ENCODE measurements around the gene SEC11C. TPM values are rescaled to one million over a fixed set of nuclear protein-coding genes. Genes with fewer than 3 reads are reported as not detected.

Gene SEC11C
- total RNA-seq, 1 experiment from 2014 or later: 50.6 TPM

- ATAC-seq: no peak
- POLR2A ChIA-PET (ENCODE audit: unreplicated experiment): no interaction called here
- BruUV-seq (replicated peaks): no TSS peak
These were observed 58.0 kb downstream of the SEC11C start for GRCh38 chr18:59197636-59198035.

DNA sequence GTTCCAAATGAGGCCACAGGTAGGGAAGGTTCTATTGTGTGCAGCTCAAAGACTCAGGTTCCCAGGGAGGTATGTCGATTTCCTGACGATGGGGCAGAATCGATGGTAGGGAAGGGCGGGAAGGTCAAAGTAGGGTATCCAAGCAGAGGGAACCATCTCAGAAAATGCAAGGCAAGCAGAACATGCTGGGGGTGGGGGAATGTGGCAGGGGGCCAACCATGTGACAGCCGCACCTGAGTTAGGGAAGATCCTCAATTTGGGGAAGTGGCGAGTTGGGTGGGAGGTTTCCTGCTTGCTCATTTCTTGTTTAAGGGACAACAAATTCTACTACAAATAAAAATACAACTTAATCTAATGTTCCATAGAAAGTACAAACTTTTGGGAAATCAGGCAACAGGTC is 58.5 kb downstream of the SEC11C start:
- Histone ChIP-seq H3K27ac (ENCODE audit: low read length) (no peak overlapping the region), H3K4me3 (ENCODE audit: low read length) (no peak overlapping the region), H4K20me1 (ENCODE audit: low read length) (no peaks in the 10 kb centered on the region), H3K27me3 (ENCODE audit: low read length) (peaks cover 36% of the 10 kb centered on the region), H3K79me2 (ENCODE audit: low read length) (no peaks in the 10 kb centered on the region), H3K4me1 (ENCODE audit: insufficient read depth, low read length) (no peaks in the 10 kb centered on the region), H3K9me3 (ENCODE audit: low read length) (no peaks in the 10 kb centered on the region), H3K9ac (ENCODE audit: low read length) (no peak overlapping the region), H3K36me3 (ENCODE audit: low read depth, low read length) (no peaks in the 10 kb centered on the region), H2AFZ (ENCODE audit: low read length) (no peak overlapping the region), H3K4me2 (ENCODE audit: low read length) (no peak overlapping the region), H3K9me2 (replicated peaks; ENCODE audit: low read length) (no peaks in the 10 kb centered on the region), H3F3A (ENCODE audit: low read length, unreplicated experiment) (no peaks in the 10 kb centered on the region)
- DNase-seq: no peak
- ATAC-seq: no peak
- ChIA-PET CTCF (no interaction called here), POLR2A (ENCODE audit: unreplicated experiment) (no interaction called here)
- TF ChIP-seq EZH2 (IDR thresholded peaks at IDR 0.05; ENCODE audit: low read length, unreplicated experiment): no peak
- TF ChIP-seq EZH2phosphoT487 (IDR thresholded peaks at IDR 0.05; ENCODE audit: borderline replicate concordance, low read length): no peak
- TF ChIP-seq, protein P1, sequence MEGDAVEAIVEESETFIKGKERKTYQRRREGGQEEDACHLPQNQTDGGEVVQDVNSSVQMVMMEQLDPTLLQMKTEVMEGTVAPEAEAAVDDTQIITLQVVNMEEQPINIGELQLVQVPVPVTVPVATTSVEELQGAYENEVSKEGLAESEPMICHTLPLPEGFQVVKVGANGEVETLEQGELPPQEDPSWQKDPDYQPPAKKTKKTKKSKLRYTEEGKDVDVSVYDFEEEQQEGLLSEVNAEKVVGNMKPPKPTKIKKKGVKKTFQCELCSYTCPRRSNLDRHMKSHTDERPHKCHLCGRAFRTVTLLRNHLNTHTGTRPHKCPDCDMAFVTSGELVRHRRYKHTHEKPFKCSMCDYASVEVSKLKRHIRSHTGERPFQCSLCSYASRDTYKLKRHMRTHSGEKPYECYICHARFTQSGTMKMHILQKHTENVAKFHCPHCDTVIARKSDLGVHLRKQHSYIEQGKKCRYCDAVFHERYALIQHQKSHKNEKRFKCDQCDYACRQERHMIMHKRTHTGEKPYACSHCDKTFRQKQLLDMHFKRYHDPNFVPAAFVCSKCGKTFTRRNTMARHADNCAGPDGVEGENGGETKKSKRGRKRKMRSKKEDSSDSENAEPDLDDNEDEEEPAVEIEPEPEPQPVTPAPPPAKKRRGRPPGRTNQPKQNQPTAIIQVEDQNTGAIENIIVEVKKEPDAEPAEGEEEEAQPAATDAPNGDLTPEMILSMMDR (conservative IDR thresholded peaks at IDR 0.05; ENCODE audit: low read depth, low read length): no peak
- intact Hi-C loops (cut with micrococcal nuclease): no loop called here
- no TSS peak for BruUV-seq (replicated peaks)

More at GRCh38 chr18:59197636-59198035, 58.0 kb downstream of the SEC11C start:
- Histone ChIP-seq H2AFZ (ENCODE audit: low read length) (no peak overlapping the region), H3K9me3 (ENCODE audit: low read length) (no peaks in the 10 kb centered on the region), H3K4me1 (ENCODE audit: insufficient read depth, low read length) (no peaks in the 10 kb centered on the region), H3K4me3 (ENCODE audit: low read length) (no peak overlapping the region), H3K79me2 (ENCODE audit: low read length) (no peaks in the 10 kb centered on the region), H3K4me2 (ENCODE audit: low read length) (no peak overlapping the region), H3K9ac (ENCODE audit: low read length) (no peak overlapping the region), H3K36me3 (ENCODE audit: low read depth, low read length) (no peaks in the 10 kb centered on the region), H3K9me2 (replicated peaks; ENCODE audit: low read length) (no peaks in the 10 kb centered on the region), H3K27me3 (ENCODE audit: low read length) (peaks cover 32% of the 10 kb centered on the region), H3F3A (ENCODE audit: low read length, unreplicated experiment) (no peaks in the 10 kb centered on the region), H4K20me1 (ENCODE audit: low read length) (no peaks in the 10 kb centered on the region), H3K27ac (ENCODE audit: low read length) (no peak overlapping the region)
- TF ChIP-seq EZH2phosphoT487 (IDR thresholded peaks at IDR 0.05; ENCODE audit: borderline replicate concordance, low read length) (no peak), EZH2 (IDR thresholded peaks at IDR 0.05; ENCODE audit: low read length, unreplicated experiment) (no peak)
- TF ChIP-seq, protein P1 (conservative IDR thresholded peaks at IDR 0.05; ENCODE audit: low read depth, low read length): no peak
- intact Hi-C loops (cut with micrococcal nuclease): no loop called here
- no peak for DNase-seq
- CTCF ChIA-PET: no interaction called here

DNA sequence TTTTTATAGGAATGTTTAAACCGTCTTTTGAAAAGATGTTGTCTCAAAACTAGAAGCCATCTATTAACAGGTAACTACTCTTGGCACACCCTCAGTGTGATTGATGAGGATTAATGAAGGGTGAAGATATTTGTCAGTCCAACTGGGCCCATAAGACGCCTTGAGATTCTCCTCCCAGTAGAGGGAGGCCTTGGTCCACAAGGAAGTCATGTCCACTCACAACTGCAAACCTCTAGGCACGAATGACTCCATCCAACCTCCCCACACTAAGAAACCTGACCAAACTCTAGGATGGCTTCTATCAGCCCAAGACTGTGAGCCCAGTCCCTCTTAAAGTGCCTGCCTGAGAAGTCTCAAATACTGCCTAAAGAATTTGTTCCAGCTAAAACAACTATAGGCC is 61.1 kb downstream of the SEC11C start:
- BruUV-seq (replicated peaks): no TSS peak
- Histone ChIP-seq H3K9me3 (ENCODE audit: low read length) (no peaks in the 10 kb centered on the region), H3K4me3 (ENCODE audit: low read length) (no peak overlapping the region), H3K27me3 (ENCODE audit: low read length) (peaks cover 42% of the 10 kb centered on the region), H3K27ac (ENCODE audit: low read length) (no peak overlapping the region), H3K4me1 (ENCODE audit: insufficient read depth, low read length) (no peaks in the 10 kb centered on the region), H4K20me1 (ENCODE audit: low read length) (no peaks in the 10 kb centered on the region), H3K36me3 (ENCODE audit: low read depth, low read length) (no peaks in the 10 kb centered on the region), H3F3A (ENCODE audit: low read length, unreplicated experiment) (no peaks in the 10 kb centered on the region), H3K9ac (ENCODE audit: low read length) (no peak overlapping the region), H3K79me2 (ENCODE audit: low read length) (no peaks in the 10 kb centered on the region), H2AFZ (ENCODE audit: low read length) (no peak overlapping the region), H3K9me2 (replicated peaks; ENCODE audit: low read length) (no peaks in the 10 kb centered on the region), H3K4me2 (ENCODE audit: low read length) (no peak overlapping the region)
- ATAC-seq: peak; percentile 68
- ChIA-PET POLR2A (ENCODE audit: unreplicated experiment) (no interaction called here), CTCF (no interaction called here)
- TF ChIP-seq EZH2 (IDR thresholded peaks at IDR 0.05; ENCODE audit: low read length, unreplicated experiment): no peak
- TF ChIP-seq, protein P1 (conservative IDR thresholded peaks at IDR 0.05; ENCODE audit: low read depth, low read length): peak; percentile 46
- intact Hi-C loops (cut with micrococcal nuclease): no loop called here
- DNase-seq: peak; percentile 21

Measured in PC-3 (cell line).